ENCODE data around the gene ADK.

Gene ADK

GRCh38 chr10:74330646-74331045 lies 179.6 kb downstream of the ADK start:
- no peak for DNase-seq
- Histone ChIP-seq H3K36me3 (ENCODE audit: control insufficient read depth, insufficient read depth, low read length) (peaks cover 4% of the 10 kb centered on the region), H3K4me3 (ENCODE audit: insufficient read depth, low read depth, low read length, poor library complexity, severe bottlenecking) (no peak overlapping the region), H3K27ac (ENCODE audit: insufficient read depth, low read length, poor library complexity, severe bottlenecking) (no peak overlapping the region), H3K27me3 (replicated peaks; ENCODE audit: control insufficient read depth, insufficient read depth, low read length, poor library complexity, severe bottlenecking) (no peaks in the 10 kb centered on the region), H3K9me3 (ENCODE audit: control insufficient read depth, low read length) (no peaks in the 10 kb centered on the region), H3K4me1 (ENCODE audit: control insufficient read depth, insufficient read depth, low read length, poor library complexity, severe bottlenecking) (no peaks in the 10 kb centered on the region)

DNA sequence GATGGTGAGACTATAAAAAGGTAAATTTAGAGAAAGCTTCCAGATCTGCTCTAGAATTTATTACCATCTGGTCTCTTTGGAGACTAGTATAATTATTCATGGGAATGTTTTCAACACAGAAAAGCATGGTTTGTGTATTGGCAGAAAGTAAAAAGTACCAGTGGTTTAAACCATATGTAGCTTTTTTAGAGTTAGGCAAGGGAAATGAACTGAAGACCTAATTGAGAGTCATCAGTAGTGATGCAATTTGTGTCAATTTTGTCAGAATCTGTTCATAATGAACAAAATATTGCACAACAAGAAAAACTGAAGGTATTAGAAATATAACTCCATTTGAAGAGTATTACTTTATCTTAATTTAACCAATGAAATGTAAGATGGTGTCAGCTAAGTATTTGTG lies 181.4 kb downstream of the ADK start:
- no peaks in the 10 kb centered on the region for H3K4me1 ChIP-seq (ENCODE audit: control insufficient read depth, insufficient read depth, low read length, poor library complexity, severe bottlenecking)
- H3K27ac ChIP-seq (ENCODE audit: insufficient read depth, low read length, poor library complexity, severe bottlenecking), result no peak overlapping the region
- no peaks in the 10 kb centered on the region for H3K9me3 ChIP-seq (ENCODE audit: control insufficient read depth, low read length)
- no peak overlapping the region for H3K4me3 ChIP-seq (ENCODE audit: insufficient read depth, low read depth, low read length, poor library complexity, severe bottlenecking)
- H3K36me3 ChIP-seq (ENCODE audit: control insufficient read depth, insufficient read depth, low read length), result peaks cover 4% of the 10 kb centered on the region
- H3K27me3 ChIP-seq (replicated peaks; ENCODE audit: control insufficient read depth, insufficient read depth, low read length, poor library complexity, severe bottlenecking), result no peaks in the 10 kb centered on the region
- no peak for DNase-seq

DNA sequence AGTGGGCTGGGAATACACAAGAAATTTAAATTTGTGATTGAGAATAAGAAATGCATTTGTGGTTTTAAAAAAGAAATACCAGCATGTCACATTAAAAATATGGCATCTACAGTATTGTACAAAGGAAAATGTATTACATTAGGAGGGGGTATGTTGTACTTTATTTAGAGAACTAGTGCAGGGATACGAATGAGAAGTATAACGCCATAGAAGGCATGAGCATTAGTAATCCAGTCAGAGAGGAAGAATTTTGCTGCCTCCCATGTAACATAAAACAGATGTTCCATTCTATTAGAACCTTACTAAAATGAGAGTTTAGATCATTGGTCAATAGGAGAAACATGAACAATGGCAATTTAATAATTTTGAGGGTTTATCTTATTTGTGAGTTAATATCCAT lies 182.2 kb downstream of the ADK start:
- H3K36me3 ChIP-seq (ENCODE audit: control insufficient read depth, insufficient read depth, low read length), result peaks cover 4% of the 10 kb centered on the region
- no peak for DNase-seq
- H3K27me3 ChIP-seq (replicated peaks; ENCODE audit: control insufficient read depth, insufficient read depth, low read length, poor library complexity, severe bottlenecking), result no peaks in the 10 kb centered on the region
- H3K27ac ChIP-seq (ENCODE audit: insufficient read depth, low read length, poor library complexity, severe bottlenecking), result no peak overlapping the region
- H3K4me1 ChIP-seq (ENCODE audit: control insufficient read depth, insufficient read depth, low read length, poor library complexity, severe bottlenecking), result no peaks in the 10 kb centered on the region
- H3K4me3 ChIP-seq (ENCODE audit: insufficient read depth, low read depth, low read length, poor library complexity, severe bottlenecking), result no peak overlapping the region
- H3K9me3 ChIP-seq (ENCODE audit: control insufficient read depth, low read length), result no peaks in the 10 kb centered on the region

DNA sequence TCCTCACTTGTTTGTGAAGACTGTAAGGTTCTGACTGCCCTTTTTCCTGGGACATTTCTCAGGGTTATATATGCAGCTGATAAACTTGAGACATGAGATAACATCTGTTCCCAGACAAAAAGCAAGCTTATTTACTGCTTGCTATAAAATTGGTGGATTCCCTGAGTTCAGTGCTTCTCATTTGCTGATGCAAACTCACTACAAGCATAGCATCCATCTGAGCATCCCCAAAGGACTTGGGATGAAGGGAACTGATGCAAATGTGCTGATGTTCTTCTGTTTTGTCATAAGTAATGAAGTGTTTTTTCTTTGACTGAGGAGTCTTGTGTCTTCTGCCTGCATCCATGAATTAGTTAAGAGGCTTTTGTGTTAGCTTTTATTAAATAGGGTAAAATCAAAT lies 183.2 kb downstream of the ADK start:
- H3K9me3 ChIP-seq (ENCODE audit: control insufficient read depth, low read length), result no peaks in the 10 kb centered on the region
- no peak for DNase-seq

GRCh38 chr10:74335501-74335900 lies 184.5 kb downstream of the ADK start:
- Histone ChIP-seq H3K9me3 (ENCODE audit: control insufficient read depth, low read length) (no peaks in the 10 kb centered on the region), H3K36me3 (ENCODE audit: control insufficient read depth, insufficient read depth, low read length) (peaks cover 4% of the 10 kb centered on the region), H3K4me1 (ENCODE audit: control insufficient read depth, insufficient read depth, low read length, poor library complexity, severe bottlenecking) (no peaks in the 10 kb centered on the region), H3K27me3 (replicated peaks; ENCODE audit: control insufficient read depth, insufficient read depth, low read length, poor library complexity, severe bottlenecking) (no peaks in the 10 kb centered on the region), H3K27ac (ENCODE audit: insufficient read depth, low read length, poor library complexity, severe bottlenecking) (no peak overlapping the region), H3K4me3 (ENCODE audit: insufficient read depth, low read depth, low read length, poor library complexity, severe bottlenecking) (no peak overlapping the region)
- no peak for DNase-seq

More for the DNA sequence above, 183.2 kb downstream of the ADK start:
- Histone ChIP-seq H3K27ac (ENCODE audit: insufficient read depth, low read length, poor library complexity, severe bottlenecking) (no peak overlapping the region), H3K4me3 (ENCODE audit: insufficient read depth, low read depth, low read length, poor library complexity, severe bottlenecking) (no peak overlapping the region), H3K27me3 (replicated peaks; ENCODE audit: control insufficient read depth, insufficient read depth, low read length, poor library complexity, severe bottlenecking) (no peaks in the 10 kb centered on the region), H3K36me3 (ENCODE audit: control insufficient read depth, insufficient read depth, low read length) (peaks cover 4% of the 10 kb centered on the region), H3K4me1 (ENCODE audit: control insufficient read depth, insufficient read depth, low read length, poor library complexity, severe bottlenecking) (no peaks in the 10 kb centered on the region)

DNA sequence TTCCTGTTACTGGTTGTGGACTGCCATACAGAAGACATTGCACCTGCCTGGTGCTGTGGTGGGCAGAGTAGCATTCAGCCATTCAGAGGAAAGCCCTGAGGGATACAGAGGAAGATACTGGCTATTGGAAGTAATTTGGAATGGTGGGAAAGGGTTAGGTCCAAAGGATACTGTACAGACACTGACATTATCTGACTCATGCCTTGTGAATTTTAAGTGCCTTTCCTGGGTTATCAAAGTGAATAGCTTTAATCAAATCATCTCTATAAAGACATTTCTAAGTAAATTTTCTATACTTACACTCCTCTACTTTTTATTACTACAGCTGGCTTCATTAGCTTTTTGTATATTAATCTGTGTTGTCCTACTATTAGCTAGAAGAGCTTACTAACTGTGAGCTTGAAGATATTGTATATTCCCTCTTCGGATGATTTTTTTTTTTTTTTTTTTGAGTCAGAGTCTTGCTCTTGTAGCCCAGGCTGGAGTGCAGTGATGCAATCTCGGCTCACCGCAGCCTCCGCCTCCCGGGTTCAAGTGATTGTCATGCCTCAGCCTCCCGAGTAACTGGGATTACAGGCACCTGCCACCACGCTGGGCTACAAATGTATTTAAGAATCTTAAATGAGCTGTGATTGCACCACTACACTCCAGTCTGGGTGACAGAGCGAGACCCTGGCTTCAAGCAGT lies 186.5 kb downstream of the ADK start:
- Histone ChIP-seq H3K4me3 (ENCODE audit: insufficient read depth, low read depth, low read length, poor library complexity, severe bottlenecking) (no peak overlapping the region), H3K27me3 (replicated peaks; ENCODE audit: control insufficient read depth, insufficient read depth, low read length, poor library complexity, severe bottlenecking) (no peaks in the 10 kb centered on the region), H3K4me1 (ENCODE audit: control insufficient read depth, insufficient read depth, low read length, poor library complexity, severe bottlenecking) (no peaks in the 10 kb centered on the region), H3K27ac (ENCODE audit: insufficient read depth, low read length, poor library complexity, severe bottlenecking) (no peak overlapping the region), H3K9me3 (ENCODE audit: control insufficient read depth, low read length) (no peaks in the 10 kb centered on the region), H3K36me3 (ENCODE audit: control insufficient read depth, insufficient read depth, low read length) (peaks cover 4% of the 10 kb centered on the region)
- DNase-seq, result no peak

- H3K27me3 ChIP-seq (replicated peaks; ENCODE audit: control insufficient read depth, insufficient read depth, low read length, poor library complexity, severe bottlenecking), result no peaks in the 10 kb centered on the region
- H3K27ac ChIP-seq (ENCODE audit: insufficient read depth, low read length, poor library complexity, severe bottlenecking), result no peak overlapping the region
- no peak for DNase-seq
- no peaks in the 10 kb centered on the region for H3K4me1 ChIP-seq (ENCODE audit: control insufficient read depth, insufficient read depth, low read length, poor library complexity, severe bottlenecking)
- H3K4me3 ChIP-seq (ENCODE audit: insufficient read depth, low read depth, low read length, poor library complexity, severe bottlenecking), result no peak overlapping the region
- peaks cover 8% of the 10 kb centered on the region for H3K9me3 ChIP-seq (ENCODE audit: control insufficient read depth, low read length)
- H3K36me3 ChIP-seq (ENCODE audit: control insufficient read depth, insufficient read depth, low read length), result peaks cover 8% of the 10 kb centered on the region
Measured at GRCh38 chr10:74342991-74343390, 192.0 kb downstream of the ADK start.

- Histone ChIP-seq H3K4me1 (ENCODE audit: control insufficient read depth, insufficient read depth, low read length, poor library complexity, severe bottlenecking) (no peaks in the 10 kb centered on the region), H3K27ac (ENCODE audit: insufficient read depth, low read length, poor library complexity, severe bottlenecking) (no peak overlapping the region), H3K9me3 (ENCODE audit: control insufficient read depth, low read length) (peaks cover 8% of the 10 kb centered on the region), H3K27me3 (replicated peaks; ENCODE audit: control insufficient read depth, insufficient read depth, low read length, poor library complexity, severe bottlenecking) (no peaks in the 10 kb centered on the region), H3K4me3 (ENCODE audit: insufficient read depth, low read depth, low read length, poor library complexity, severe bottlenecking) (no peak overlapping the region), H3K36me3 (ENCODE audit: control insufficient read depth, insufficient read depth, low read length) (peaks cover 8% of the 10 kb centered on the region)
- no peak for DNase-seq
Measured at GRCh38 chr10:74343804-74344203, 192.8 kb downstream of the ADK start.

DNA sequence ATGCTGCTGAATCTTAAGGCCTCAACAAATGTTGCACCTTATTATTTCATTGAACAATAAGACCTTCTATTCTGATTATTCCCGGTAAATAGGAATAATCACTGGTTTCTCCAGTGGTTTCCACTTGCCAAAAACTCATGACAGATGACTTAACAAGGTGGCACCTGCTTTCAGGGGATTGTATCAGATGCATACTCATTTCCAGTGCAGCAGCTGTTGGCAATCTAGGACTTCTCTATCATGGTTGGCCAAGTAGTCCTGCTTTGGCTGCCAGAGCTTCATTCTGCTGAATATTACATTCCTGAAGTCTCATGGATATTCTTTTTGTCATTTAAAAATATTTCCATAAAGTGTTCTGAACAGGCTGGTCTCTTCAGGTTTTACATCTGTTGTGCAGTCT lies 193.3 kb downstream of the ADK start:
- no peak for DNase-seq
- no peak overlapping the region for H3K4me3 ChIP-seq (ENCODE audit: insufficient read depth, low read depth, low read length, poor library complexity, severe bottlenecking)
- peaks cover 8% of the 10 kb centered on the region for H3K36me3 ChIP-seq (ENCODE audit: control insufficient read depth, insufficient read depth, low read length)
- no peaks in the 10 kb centered on the region for H3K4me1 ChIP-seq (ENCODE audit: control insufficient read depth, insufficient read depth, low read length, poor library complexity, severe bottlenecking)
- no peaks in the 10 kb centered on the region for H3K27me3 ChIP-seq (replicated peaks; ENCODE audit: control insufficient read depth, insufficient read depth, low read length, poor library complexity, severe bottlenecking)
- no peak overlapping the region for H3K27ac ChIP-seq (ENCODE audit: insufficient read depth, low read length, poor library complexity, severe bottlenecking)
- peaks cover 8% of the 10 kb centered on the region for H3K9me3 ChIP-seq (ENCODE audit: control insufficient read depth, low read length)

GRCh38 chr10:74347522-74347921 lies 196.5 kb downstream of the ADK start:
- Histone ChIP-seq H3K27me3 (replicated peaks; ENCODE audit: control insufficient read depth, insufficient read depth, low read length, poor library complexity, severe bottlenecking) (no peaks in the 10 kb centered on the region), H3K4me1 (ENCODE audit: control insufficient read depth, insufficient read depth, low read length, poor library complexity, severe bottlenecking) (no peaks in the 10 kb centered on the region), H3K27ac (ENCODE audit: insufficient read depth, low read length, poor library complexity, severe bottlenecking) (no peak overlapping the region), H3K36me3 (ENCODE audit: control insufficient read depth, insufficient read depth, low read length) (peaks cover 8% of the 10 kb centered on the region), H3K9me3 (ENCODE audit: control insufficient read depth, low read length) (peaks cover 8% of the 10 kb centered on the region), H3K4me3 (ENCODE audit: insufficient read depth, low read depth, low read length, poor library complexity, severe bottlenecking) (no peak overlapping the region)
- no peak for DNase-seq

Measured in effector memory CD4-positive, alpha-beta T cell (primary cell).